Keratinocyte (primary cell): ENCODE data around the gene PLTP.

Source experiments
- EZH2 ChIP-seq: IDR thresholded peaks from one replicate; pipeline ENCODE4 v1.6.1; 2012; ENCODE audit warnings: inconsistent platforms, mild to moderate bottlenecking, low read length, moderate library complexity
- TF ChIP-seq, protein P1 (sequence below), 3 experiments: IDR thresholded peaks in 1 of 3; conservative IDR thresholded peaks in 1 of 3; optimal IDR thresholded peaks in 1 of 3; 2 replicates in 2 of 3; 3 replicates in 1 of 3; pipeline versions ENCODE3 to v1.5.1; 2011; ENCODE audit warnings: low read length in 3 of 3, mild to moderate bottlenecking in 3 of 3, moderate library complexity in 2 of 3, control low read depth in 1 of 3, inconsistent platforms in 1 of 3; ENCODE audit not compliant: insufficient read depth in 2 of 3; ENCODE audit errors: extremely low read depth in 1 of 3

GRCh38 chr20:45944151-45944964, 32.4 kb upstream of the PLTP start:
- TF ChIP-seq, protein P1, sequence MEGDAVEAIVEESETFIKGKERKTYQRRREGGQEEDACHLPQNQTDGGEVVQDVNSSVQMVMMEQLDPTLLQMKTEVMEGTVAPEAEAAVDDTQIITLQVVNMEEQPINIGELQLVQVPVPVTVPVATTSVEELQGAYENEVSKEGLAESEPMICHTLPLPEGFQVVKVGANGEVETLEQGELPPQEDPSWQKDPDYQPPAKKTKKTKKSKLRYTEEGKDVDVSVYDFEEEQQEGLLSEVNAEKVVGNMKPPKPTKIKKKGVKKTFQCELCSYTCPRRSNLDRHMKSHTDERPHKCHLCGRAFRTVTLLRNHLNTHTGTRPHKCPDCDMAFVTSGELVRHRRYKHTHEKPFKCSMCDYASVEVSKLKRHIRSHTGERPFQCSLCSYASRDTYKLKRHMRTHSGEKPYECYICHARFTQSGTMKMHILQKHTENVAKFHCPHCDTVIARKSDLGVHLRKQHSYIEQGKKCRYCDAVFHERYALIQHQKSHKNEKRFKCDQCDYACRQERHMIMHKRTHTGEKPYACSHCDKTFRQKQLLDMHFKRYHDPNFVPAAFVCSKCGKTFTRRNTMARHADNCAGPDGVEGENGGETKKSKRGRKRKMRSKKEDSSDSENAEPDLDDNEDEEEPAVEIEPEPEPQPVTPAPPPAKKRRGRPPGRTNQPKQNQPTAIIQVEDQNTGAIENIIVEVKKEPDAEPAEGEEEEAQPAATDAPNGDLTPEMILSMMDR (optimal IDR thresholded peaks at IDR 0.05 in 1 of 3, IDR thresholded peaks at IDR 0.05 in 1 of 3, conservative IDR thresholded peaks at IDR 0.05 in 1 of 3; ENCODE audit: extremely low read depth in 1 of 3, insufficient read depth in 2 of 3, low read length in 3 of 3) = no peak
- TF ChIP-seq EZH2 = no peak
